Sigmoid colon (tissue), 7 donors: ENCODE results near the gene SPOPL. TPM values are rescaled to one million over a fixed set of nuclear protein-coding genes. Genes with fewer than 3 reads are reported as not detected.

Source experiments
- DNase-seq: peaks from one replicate; pipeline ENCODE4 v3.0.0-alpha.2; 2019
- H3K27ac ChIP-seq, 4 donors: fragments of 200-600 bp; sonication (generic); one replicate each; pipeline ENCODE4 v1.5.1; 2016 to 2019; ENCODE audit warnings: mild to moderate bottlenecking in 1 of 4
- H3K27me3 ChIP-seq, 3 donors: fragments of 200-600 bp; sonication (generic); one replicate each; pipeline ENCODE4 v1.5.1; 2019; ENCODE audit warnings: mild to moderate bottlenecking in 1 of 3
- H3K36me3 ChIP-seq, 4 donors: fragments of 200-600 bp; sonication (generic); one replicate each; pipeline ENCODE4 v1.5.1; 2016 to 2019
- H3K4me1 ChIP-seq, 4 donors: fragments of 200-600 bp; sonication (generic); one replicate each; pipeline ENCODE4 v1.5.1; 2017 to 2019
- H3K4me3 ChIP-seq, 4 donors: fragments of 200-600 bp; sonication (generic); one replicate each; pipeline ENCODE4 v1.5.1; 2017 to 2019; ENCODE audit warnings: mild to moderate bottlenecking in 2 of 4, moderate library complexity in 1 of 4
- H3K9me3 ChIP-seq, 4 donors: fragments of 200-600 bp in 3 of 4; sonication (generic) in 3 of 4; one replicate each; pipeline versions ENCODE4 v1.5.1 to v1.6.1; 2013 to 2019
- EP300 ChIP-seq, 4 donors: sonication (generic); formaldehyde crosslinking; IDR thresholded peaks; one replicate each; pipeline ENCODE4 v1.6.1; 2017; ENCODE audit warnings: antibody characterized with exemption in 4 of 4
- POLR2A ChIP-seq, 2 donors: fragments of 450-650 bp; IDR thresholded peaks; one replicate each; pipeline ENCODE4 v1.6.1; 2016; ENCODE audit warnings: antibody characterized with exemption in 2 of 2, mild to moderate bottlenecking in 2 of 2, moderate library complexity in 2 of 2
- POLR2AphosphoS5 ChIP-seq, 4 donors: sonication (generic); formaldehyde crosslinking; IDR thresholded peaks; one replicate each; pipeline ENCODE4 v1.6.1; 2017; ENCODE audit warnings: antibody characterized with exemption in 4 of 4
- WGBS, 2 donors: extraction: QIAGEN DNeasy Blood & Tissue Kit; methylation state at CpG; one replicate each; pipeline ENCODE4 v1.1.7; 2013; 5-methylcytosine and 5-hydroxymethylcytosine counted together
- intact Hi-C: fragments of 100-400 bp; cut with DNase I; formaldehyde crosslinking; loops from one replicate; pipeline ENCODE4 v1.15.1; 2023
- polyA plus RNA-seq, 3 donors: library from polyadenylated mRNA; stranded (reverse); fragments of 200-250 nt; gene quantifications; one replicate each; pipeline ENCODE4 v1.2.3, GENCODE V29; 2013
- total RNA-seq, 4 donors: library from RNA; depleted of rRNA; stranded (reverse); fragments of >200 nt; gene quantifications; one replicate each; pipeline ENCODE4 v1.1.0, GENCODE V29; 2016
- TF ChIP-seq, protein P1 (sequence below), 4 experiments: fragments of 450-650 bp in 3 of 4; fragments of 200-600 bp in 1 of 4; IDR thresholded peaks; one replicate each; pipeline ENCODE4 v1.5.1; 2016 to 2019; ENCODE audit warnings: antibody characterized with exemption in 4 of 4, mild to moderate bottlenecking in 3 of 4, moderate library complexity in 2 of 4
- donor health status: healthy with polysubstance abuse.
- donor health status: Bipolar disorder and iron deficiency.
- donor health status: healthy.

SPOPL gene
- 10 to 100 TPM; 29.1 to 43.3 (median 37.5) TPM for total RNA-seq
- 10 to 100 TPM in 2 of 3 donors, 1 to 10 TPM in 1; 8.6 to 15.0 (median 14.3) TPM for polyA plus RNA-seq

DNA sequence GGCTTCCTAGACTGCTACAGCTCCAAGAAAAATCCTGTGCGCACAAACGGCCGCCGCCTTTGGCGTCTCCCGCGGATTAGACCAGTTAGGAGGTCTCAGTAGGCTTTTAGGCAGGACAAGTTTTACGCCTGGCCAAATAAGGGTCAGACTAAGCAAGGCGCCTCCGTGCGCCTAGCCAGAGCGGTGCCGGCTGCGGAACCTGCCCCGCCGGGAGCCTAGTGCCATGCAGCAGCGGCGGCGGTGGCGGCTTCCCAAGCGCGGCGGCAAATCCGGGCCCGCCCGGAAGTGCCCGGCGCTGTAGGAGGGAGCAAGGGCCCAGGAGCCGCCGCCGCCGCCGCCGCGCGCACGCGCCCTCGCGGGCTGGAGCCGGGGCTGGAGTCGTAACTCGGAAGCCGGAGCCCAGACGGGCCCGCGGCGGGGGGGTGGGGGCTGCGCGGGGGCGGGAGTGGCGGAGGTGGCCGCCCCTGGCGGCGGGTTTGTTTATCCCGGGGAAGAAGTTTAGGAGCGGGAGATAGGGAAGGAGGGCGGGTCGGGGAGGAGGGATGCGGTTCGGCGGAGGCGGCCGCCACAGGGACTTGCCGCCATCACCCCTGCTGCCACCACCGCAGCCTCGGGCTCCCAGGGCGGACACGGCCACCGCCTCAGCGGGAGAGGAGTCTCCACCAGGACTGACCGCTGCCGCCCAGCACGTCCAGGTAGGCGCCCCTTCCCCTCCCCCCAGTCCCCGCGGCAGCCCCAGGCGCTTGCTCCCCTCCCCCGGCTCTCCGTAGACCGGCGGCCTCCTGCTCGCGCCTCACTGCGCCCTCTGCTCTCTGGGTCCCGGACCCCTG is at the start of gene SPOPL:
SPOPL (plus strand) TSS at position 346 of the 830 bp plus-strand sequence. CDS start 48,447 bp downstream, outside the sequence.
- no peaks in the 10 kb centered on the region for H3K9me3 ChIP-seq
- H3K4me3 ChIP-seq = peak within 1 kb of the TSS; percentile 71 to 98 (median 95)
- intact Hi-C loops = loop anchor here (10.0 kb wide), 1 partner anchor 73 kb away; no protein-coding TSS in a partner anchor
- no peaks in the 10 kb centered on the region for H3K27me3 ChIP-seq
- TF ChIP-seq, protein P1, sequence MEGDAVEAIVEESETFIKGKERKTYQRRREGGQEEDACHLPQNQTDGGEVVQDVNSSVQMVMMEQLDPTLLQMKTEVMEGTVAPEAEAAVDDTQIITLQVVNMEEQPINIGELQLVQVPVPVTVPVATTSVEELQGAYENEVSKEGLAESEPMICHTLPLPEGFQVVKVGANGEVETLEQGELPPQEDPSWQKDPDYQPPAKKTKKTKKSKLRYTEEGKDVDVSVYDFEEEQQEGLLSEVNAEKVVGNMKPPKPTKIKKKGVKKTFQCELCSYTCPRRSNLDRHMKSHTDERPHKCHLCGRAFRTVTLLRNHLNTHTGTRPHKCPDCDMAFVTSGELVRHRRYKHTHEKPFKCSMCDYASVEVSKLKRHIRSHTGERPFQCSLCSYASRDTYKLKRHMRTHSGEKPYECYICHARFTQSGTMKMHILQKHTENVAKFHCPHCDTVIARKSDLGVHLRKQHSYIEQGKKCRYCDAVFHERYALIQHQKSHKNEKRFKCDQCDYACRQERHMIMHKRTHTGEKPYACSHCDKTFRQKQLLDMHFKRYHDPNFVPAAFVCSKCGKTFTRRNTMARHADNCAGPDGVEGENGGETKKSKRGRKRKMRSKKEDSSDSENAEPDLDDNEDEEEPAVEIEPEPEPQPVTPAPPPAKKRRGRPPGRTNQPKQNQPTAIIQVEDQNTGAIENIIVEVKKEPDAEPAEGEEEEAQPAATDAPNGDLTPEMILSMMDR (IDR thresholded peaks at IDR 0.05) = peak in 1 of 4 experiments; percentile 56
- TF ChIP-seq POLR2A (IDR thresholded peaks at IDR 0.05) (peak; percentile 38 to 42), EP300 (IDR thresholded peaks at IDR 0.05) (no peak), POLR2AphosphoS5 (IDR thresholded peaks at IDR 0.05) (peak; percentile 37 to 77 (median 65))
- DNase-seq = peak; percentile 95
- H3K36me3 ChIP-seq = no peaks in the 10 kb centered on the region
- peaks cover 0 to 51% (median 42%) of the 10 kb centered on the region in 4 donors for H3K4me1 ChIP-seq
- 1% methylated on average over 86 of the region's 86 CpGs for WGBS, 2 donors
- H3K27ac ChIP-seq = peak within 1 kb of the TSS; percentile 90 to 95 (median 94)

DNA sequence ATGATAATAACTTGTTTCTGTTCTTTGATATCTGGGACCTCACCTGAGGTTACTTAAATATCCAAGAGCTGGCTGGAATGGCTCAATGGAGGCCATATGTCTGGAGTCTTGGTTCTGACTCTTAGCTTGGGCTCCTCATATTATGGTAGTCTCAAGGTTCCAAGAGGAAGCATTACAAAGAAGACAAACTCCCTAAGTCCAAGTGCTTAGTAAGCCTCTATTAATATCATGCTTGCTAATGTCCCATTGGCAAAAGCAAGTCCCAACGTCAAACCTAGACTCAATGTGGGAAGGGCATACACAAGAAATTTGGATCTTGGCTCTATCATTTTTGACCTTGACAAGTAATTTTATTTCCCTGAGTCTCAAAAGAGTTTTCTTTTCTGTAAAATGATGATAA is 49.2 kb upstream of the SPOPL start:
- 94 to 99% methylated on average over 1 of the region's 1 CpG for WGBS, 2 donors
- no peak overlapping the region for H3K27ac ChIP-seq
- no peak for TF ChIP-seq POLR2A (IDR thresholded peaks at IDR 0.05)
- TF ChIP-seq EP300 (IDR thresholded peaks at IDR 0.05) = no peak
- TF ChIP-seq, protein P1 (IDR thresholded peaks at IDR 0.05) = no peak
- TF ChIP-seq POLR2AphosphoS5 (IDR thresholded peaks at IDR 0.05) = no peak
- no peaks in the 10 kb centered on the region for H3K36me3 ChIP-seq
- no peak overlapping the region for H3K4me3 ChIP-seq
- no peaks in the 10 kb centered on the region for H3K9me3 ChIP-seq
- intact Hi-C loops = no loop called here
- no peak for DNase-seq
- no peaks in the 10 kb centered on the region for H3K4me1 ChIP-seq
- no peaks in the 10 kb centered on the region for H3K27me3 ChIP-seq

DNA sequence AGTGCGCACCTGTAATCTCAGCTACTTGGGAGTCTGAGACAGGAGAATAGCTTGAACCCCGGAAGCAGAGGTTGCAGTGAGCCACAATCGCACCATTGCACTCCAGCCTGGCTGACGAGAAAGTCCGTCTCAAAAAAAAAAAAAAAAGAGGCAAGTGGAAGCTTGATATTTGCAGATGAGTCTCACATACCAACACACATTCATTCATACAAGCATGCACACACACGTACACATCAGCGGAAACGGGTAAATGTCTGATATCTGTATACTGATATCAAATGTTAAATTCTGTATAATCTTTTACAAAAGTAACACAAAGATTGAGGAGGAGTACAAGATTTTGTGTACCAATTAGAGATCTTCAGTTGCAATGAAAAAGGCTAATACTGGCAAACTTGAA is 47.8 kb upstream of the SPOPL start:
- Histone ChIP-seq H3K4me1 (no peaks in the 10 kb centered on the region), H3K27ac (no peak overlapping the region), H3K4me3 (no peak overlapping the region), H3K27me3 (no peaks in the 10 kb centered on the region), H3K9me3 (no peaks in the 10 kb centered on the region), H3K36me3 (no peaks in the 10 kb centered on the region)
- TF ChIP-seq POLR2A (IDR thresholded peaks at IDR 0.05) (no peak), EP300 (IDR thresholded peaks at IDR 0.05) (no peak), POLR2AphosphoS5 (IDR thresholded peaks at IDR 0.05) (no peak)
- TF ChIP-seq, protein P1 (IDR thresholded peaks at IDR 0.05) = no peak
- 96 to 98% methylated on average over 8 of the region's 8 CpGs for WGBS, 2 donors
- no peak for DNase-seq
- intact Hi-C loops = no loop called here

DNA sequence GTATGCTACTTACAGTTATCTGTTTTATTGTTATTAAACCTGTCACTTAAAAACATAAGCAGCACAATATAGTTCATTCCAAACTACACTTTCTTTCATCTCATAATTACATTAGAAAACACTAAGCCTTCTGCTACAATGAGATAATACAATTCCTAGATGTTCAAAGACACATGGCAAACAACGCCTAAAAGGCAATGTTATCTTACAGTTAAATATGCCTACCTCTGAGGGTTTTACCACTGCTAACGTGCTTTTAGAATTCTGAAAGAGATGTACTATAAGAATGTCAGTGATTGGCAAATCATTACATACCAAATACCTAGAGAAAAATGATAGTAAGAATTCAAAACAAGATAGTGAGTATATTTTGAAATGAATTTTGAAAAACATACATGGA is 46.8 kb upstream of the SPOPL start:
- no peak for DNase-seq
- no peaks in the 10 kb centered on the region for H3K9me3 ChIP-seq
- no peak overlapping the region for H3K27ac ChIP-seq
- H3K4me3 ChIP-seq = no peak overlapping the region
- H3K27me3 ChIP-seq = no peaks in the 10 kb centered on the region
- H3K4me1 ChIP-seq = no peaks in the 10 kb centered on the region
- TF ChIP-seq EP300 (IDR thresholded peaks at IDR 0.05) (no peak), POLR2AphosphoS5 (IDR thresholded peaks at IDR 0.05) (no peak), POLR2A (IDR thresholded peaks at IDR 0.05) (no peak)
- TF ChIP-seq, protein P1 (IDR thresholded peaks at IDR 0.05) = no peak
- no peaks in the 10 kb centered on the region for H3K36me3 ChIP-seq
- WGBS, 2 donors = 82 to 90% methylated on average over 2 of the region's 2 CpGs
- intact Hi-C loops = no loop called here
